Thymus (tissue), 11 donors: Measurements from ENCODE around the gene PRSS35. TPM values are rescaled to one million over a fixed set of nuclear protein-coding genes. Genes with fewer than 3 reads are reported as not detected.
"Not testable (repeated sequence)": the region's sequence is repeated elsewhere in the genome, so short reads cannot be mapped to it uniquely, and the experiment has no call there.

Experiments
- DNase-seq, 9 donors: peaks; one replicate each; pipeline ENCODE4 v3.0.0-alpha.2; 2013; ENCODE audit warnings: low spot score in 9 of 9, low read depth in 6 of 9, missing footprints in 1 of 9
- H3K27ac ChIP-seq, 2 donors: one replicate each; pipeline ENCODE4 v1.5.1; 2013; ENCODE audit warnings: control low read depth in 1 of 2, low read depth in 1 of 2, low read length in 1 of 2, mild to moderate bottlenecking in 1 of 2, moderate library complexity in 1 of 2
- H3K27me3 ChIP-seq, 2 donors: one replicate each; pipeline ENCODE4 v1.5.1; 2013; ENCODE audit warnings: low read length in 1 of 2; ENCODE audit not compliant: control insufficient read depth in 2 of 2, insufficient read depth in 1 of 2
- H3K36me3 ChIP-seq, 2 donors: one replicate each; pipeline ENCODE4 v1.5.1; 2013; ENCODE audit warnings: low read length in 1 of 2, mild to moderate bottlenecking in 1 of 2, moderate library complexity in 1 of 2; ENCODE audit not compliant: control insufficient read depth in 2 of 2, insufficient read depth in 2 of 2
- H3K4me1 ChIP-seq, 2 donors: one replicate each; pipeline ENCODE4 v1.5.1; 2013; ENCODE audit warnings: low read length in 2 of 2; ENCODE audit not compliant: control insufficient read depth in 2 of 2, insufficient read depth in 2 of 2
- H3K4me3 ChIP-seq, 2 donors: one replicate each; pipeline ENCODE4 v1.5.1; 2013; ENCODE audit warnings: low read length in 2 of 2, control low read depth in 1 of 2, mild to moderate bottlenecking in 1 of 2
- H3K9me3 ChIP-seq, 2 donors: one replicate each; pipeline ENCODE4 v1.5.1; 2013; ENCODE audit warnings: low read length in 1 of 2, mild to moderate bottlenecking in 1 of 2; ENCODE audit not compliant: control insufficient read depth in 2 of 2, insufficient read depth in 1 of 2
- WGBS: extraction: QIAGEN DNeasy Blood & Tissue Kit; methylation state at CpG from one replicate; pipeline ENCODE4 v1.1.7; 2013; 5-methylcytosine and 5-hydroxymethylcytosine counted together
- polyA plus RNA-seq: library from polyadenylated mRNA; stranded (reverse); fragments of 200-250 nt; gene quantifications from one replicate; pipeline ENCODE4 v1.2.3, GENCODE V29; 2013
- total RNA-seq: library from RNA; stranded (reverse); fragments of 120-200 nt; gene quantifications from one replicate; pipeline ENCODE4 v1.2.4, GENCODE V29; 2013
- donor health status: healthy.

Gene PRSS35
- total and polyA plus RNA-seq, 2 donors, result 0.68 to 1.7 TPM

DNA sequence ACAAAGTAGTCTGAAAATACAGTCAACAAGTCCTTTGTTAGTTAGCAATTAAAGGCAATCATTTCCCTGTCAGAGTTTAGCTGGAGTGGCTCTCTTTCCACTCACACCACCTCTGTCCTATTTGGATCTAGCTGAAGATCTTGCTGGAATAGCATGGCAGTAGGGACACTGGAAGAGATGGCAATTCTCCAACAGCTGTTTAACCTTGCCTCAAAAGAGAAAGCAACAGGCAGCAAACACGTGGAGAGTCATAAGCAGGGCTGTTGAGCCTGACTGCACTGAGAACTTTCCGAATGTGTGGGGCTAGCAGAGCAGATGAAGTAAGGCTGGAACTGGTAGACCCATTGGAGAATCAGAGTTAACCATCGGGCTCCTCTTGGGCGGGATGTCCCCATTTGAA, 38.0 kb upstream of the PRSS35 start:
- Histone ChIP-seq H3K27me3 (no peaks in the 10 kb centered on the region), H3K9me3 (no peaks in the 10 kb centered on the region), H3K4me3 (no peak overlapping the region), H3K27ac (no peak overlapping the region), H3K36me3 (no peaks in the 10 kb centered on the region), H3K4me1 (no peaks in the 10 kb centered on the region)
- 83% methylated on average over 4 of the region's 4 CpGs for WGBS
- no peak for DNase-seq

DNA sequence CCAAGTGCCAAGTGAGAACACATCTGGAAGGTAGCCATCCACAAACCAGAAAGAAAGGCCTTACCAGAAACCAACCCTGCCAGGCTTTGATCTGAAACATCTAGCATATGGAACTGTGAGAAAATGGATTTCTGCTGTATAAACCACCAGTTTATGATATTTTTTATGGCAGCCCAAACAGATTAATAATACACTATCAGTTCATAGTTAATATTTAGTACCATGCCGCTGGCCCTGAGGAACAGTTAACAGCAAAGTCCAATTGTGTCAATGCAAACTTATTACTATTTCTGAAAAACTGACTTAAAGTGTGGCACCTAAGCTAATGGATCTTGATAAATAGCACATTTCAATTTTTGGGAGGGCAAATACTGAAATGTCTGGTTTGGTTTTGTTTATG, 35.4 kb upstream of the PRSS35 start:
- Histone ChIP-seq H3K36me3 (no peaks in the 10 kb centered on the region), H3K27ac (no peak overlapping the region), H3K9me3 (no peaks in the 10 kb centered on the region), H3K4me1 (no peaks in the 10 kb centered on the region), H3K4me3 (no peak overlapping the region), H3K27me3 (no peaks in the 10 kb centered on the region)
- WGBS, result 97% methylated on average over 1 of the region's 1 CpG
- no peak for DNase-seq

DNA sequence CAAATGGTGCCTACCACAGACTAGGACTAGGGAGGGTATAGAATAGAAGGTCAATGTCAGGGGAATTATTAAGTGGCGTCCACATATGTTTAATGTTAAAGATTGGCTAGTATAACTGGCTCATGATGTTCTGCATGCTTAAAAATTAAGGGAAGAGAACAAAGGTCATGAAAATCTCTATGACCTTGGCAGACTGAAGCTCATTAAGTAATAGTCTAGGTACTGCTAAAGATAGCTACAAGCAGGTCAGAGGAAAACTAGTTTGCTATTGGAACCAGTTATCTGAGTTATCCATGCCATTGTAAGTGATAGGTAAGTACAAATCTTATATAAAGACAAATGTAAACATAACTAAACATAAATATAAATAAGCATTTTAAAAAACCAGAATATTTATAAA, 32.9 kb upstream of the PRSS35 start:
- no peaks in the 10 kb centered on the region for H3K9me3 ChIP-seq

DNA sequence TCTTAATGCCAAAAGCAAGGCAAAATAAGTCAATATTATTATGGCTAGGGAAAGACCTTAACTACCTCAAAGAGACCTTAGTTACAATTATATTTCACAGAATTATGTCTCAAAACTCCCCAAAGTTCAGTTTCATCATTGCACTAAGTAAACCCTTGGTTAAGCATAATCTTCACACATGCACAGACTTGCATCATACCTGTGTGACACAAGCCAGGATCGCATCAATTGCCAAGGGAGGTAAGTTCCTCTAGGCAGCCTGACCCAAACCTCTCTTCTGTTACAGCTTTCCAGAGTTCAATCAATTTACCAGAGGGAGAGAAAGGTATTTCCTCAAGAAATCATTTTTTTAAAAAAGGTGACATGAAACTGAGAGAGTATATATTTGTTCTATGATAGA, 31.9 kb upstream of the PRSS35 start:
- no peaks in the 10 kb centered on the region for H3K27me3 ChIP-seq
- no peak overlapping the region for H3K4me3 ChIP-seq
- whole genome bisulfite sequencing, result 90% methylated on average over 1 of the region's 1 CpG
- no peaks in the 10 kb centered on the region for H3K36me3 ChIP-seq
- DNase-seq, result no peak
- no peaks in the 10 kb centered on the region for H3K9me3 ChIP-seq
- H3K27ac ChIP-seq, result no peak overlapping the region
- H3K4me1 ChIP-seq, result no peaks in the 10 kb centered on the region

More for the DNA sequence above, 32.9 kb upstream of the PRSS35 start:
- 94% methylated on average over 1 of the region's 1 CpG for WGBS
- DNase-seq, result no peak
- H3K4me1 ChIP-seq, result no peaks in the 10 kb centered on the region
- no peak overlapping the region for H3K27ac ChIP-seq
- no peaks in the 10 kb centered on the region for H3K27me3 ChIP-seq
- H3K4me3 ChIP-seq, result no peak overlapping the region
- no peaks in the 10 kb centered on the region for H3K36me3 ChIP-seq

DNA sequence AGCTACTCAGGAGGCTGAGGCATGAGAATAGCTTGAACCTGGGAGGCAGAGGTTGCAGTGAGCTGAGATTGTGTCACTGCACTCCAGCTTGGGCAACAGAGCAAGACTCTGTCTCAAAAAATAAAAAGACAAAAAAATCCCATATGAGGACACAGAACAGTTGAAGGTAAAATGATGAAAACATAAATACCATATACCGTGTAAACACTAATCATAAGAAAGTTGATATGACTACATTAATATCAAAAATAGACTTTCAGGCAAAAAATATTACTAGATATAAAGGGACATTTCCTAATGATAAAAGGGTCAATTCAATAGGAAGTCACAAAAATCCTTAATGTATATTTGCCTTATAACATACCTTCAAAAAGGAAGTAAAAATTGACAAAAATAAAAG, 30.4 kb upstream of the PRSS35 start:
- H3K36me3 ChIP-seq, H3K9me3 ChIP-seq, H3K27me3 ChIP-seq, H3K4me3 ChIP-seq, DNase-seq, H3K4me1 ChIP-seq, H3K27ac ChIP-seq: not testable (repeated sequence)
- 96% methylated on average over 1 of the region's 1 CpG for WGBS

DNA sequence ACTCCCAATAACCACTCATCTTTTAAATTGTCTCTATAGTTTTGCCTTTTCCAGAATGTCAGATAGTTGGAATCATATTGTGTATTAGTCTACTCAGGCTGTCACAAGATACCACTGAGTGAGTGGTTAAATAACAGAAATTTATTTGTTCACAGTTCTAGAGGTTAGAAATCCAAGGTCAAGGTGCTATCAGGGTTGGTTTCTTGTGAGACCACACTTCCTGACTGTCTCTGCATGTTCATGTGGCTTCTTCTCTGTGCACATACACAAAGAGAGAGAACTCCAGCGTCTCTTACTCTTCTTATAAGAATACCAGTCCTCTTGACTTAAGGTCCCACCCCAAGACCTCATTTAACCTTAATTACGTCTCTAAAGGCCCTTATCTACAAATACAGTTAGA, 23.9 kb upstream of the PRSS35 start:
- WGBS, result 74% methylated on average over 2 of the region's 2 CpGs
- H3K27ac ChIP-seq, result no peak overlapping the region
- no peaks in the 10 kb centered on the region for H3K27me3 ChIP-seq
- H3K9me3 ChIP-seq, result no peaks in the 10 kb centered on the region
- no peaks in the 10 kb centered on the region for H3K4me1 ChIP-seq
- no peak for DNase-seq
- H3K4me3 ChIP-seq, result no peak overlapping the region
- no peaks in the 10 kb centered on the region for H3K36me3 ChIP-seq

DNA sequence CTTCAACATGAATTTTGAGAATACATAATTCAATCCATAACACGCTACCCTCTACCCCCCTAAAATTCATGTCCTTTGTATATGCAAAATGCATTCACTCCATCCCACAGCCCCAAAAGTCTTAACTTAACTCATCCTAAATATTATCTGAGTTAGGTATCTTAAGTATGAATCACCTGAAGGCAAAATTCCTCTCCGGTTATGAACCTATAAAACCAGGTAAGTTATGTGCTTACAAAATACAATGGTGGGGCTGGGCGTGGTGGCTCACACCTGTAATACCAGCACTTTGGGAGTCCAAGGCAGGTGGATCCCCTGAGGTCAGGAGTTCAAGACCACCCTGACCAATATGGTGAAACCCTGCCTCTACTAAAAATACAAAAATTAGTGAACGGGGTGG, 23.5 kb upstream of the PRSS35 start:
- Histone ChIP-seq H3K4me1 (no peaks in the 10 kb centered on the region), H3K36me3 (no peaks in the 10 kb centered on the region), H3K9me3 (no peaks in the 10 kb centered on the region), H3K4me3 (no peak overlapping the region), H3K27ac (no peak overlapping the region), H3K27me3 (no peaks in the 10 kb centered on the region)
- DNase-seq, result no peak
- WGBS, result 97% methylated on average over 4 of the region's 4 CpGs

DNA sequence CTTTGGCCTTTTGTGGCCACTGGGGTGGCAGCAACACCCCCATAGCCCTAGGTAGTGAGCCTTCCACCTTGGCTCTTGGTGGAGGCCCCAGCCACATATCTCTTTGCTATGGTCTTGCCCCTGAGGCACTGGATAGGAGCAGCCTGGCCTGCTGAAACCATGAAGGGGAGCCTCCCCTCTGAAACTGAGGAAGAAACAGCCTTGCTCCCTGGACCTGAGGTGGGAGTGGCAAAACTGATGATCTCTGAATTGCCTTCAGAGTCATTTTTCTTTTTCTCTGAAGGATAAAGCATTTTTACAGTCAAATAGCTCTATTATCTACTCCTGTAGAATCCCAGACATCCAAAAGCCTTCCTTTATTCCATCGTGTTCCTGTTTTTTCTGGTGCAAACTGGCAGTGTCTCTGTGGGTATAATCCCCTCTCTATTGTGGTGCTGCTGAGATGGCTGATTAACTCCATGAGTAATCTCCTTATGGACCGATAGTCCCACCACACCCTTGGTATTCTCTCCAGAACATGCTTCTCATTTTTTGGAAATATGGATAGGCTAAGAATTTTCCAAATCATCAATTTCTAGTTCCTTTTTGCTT, 22.0 kb upstream of the PRSS35 start:
- 96% methylated on average over 2 of the region's 2 CpGs for WGBS

DNA sequence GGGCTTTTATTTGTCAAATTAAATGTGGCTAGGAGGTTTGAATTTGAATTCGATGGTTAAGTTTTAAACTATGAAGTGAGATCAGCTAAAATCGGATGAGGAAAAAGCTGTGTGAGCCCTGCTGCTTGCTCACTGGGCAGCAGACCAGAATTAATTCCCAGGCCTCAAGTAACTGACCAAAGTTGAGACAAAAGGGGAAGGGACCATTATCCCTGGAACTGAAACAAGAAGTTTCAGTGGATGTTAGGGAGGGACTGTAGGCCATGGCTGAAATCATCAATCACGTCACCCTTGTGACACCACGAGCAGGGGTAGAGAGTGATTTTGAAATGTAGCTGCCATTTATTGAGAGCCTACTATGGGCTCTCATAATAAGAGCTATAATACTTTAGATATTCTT, 7.0 kb upstream of the PRSS35 start:
- H3K9me3 ChIP-seq, result no peaks in the 10 kb centered on the region
- no peak overlapping the region for H3K27ac ChIP-seq
- DNase-seq, result no peak
- 92% methylated on average over 4 of the region's 4 CpGs for WGBS
- H3K4me3 ChIP-seq, result no peak overlapping the region
- H3K4me1 ChIP-seq, result no peaks in the 10 kb centered on the region
- no peaks in the 10 kb centered on the region for H3K36me3 ChIP-seq
- no peaks in the 10 kb centered on the region for H3K27me3 ChIP-seq

More for the DNA sequence above, 22.0 kb upstream of the PRSS35 start:
- Histone ChIP-seq H3K9me3 (no peaks in the 10 kb centered on the region), H3K27ac (no peak overlapping the region), H3K4me1 (no peaks in the 10 kb centered on the region), H3K27me3 (no peaks in the 10 kb centered on the region), H3K36me3 (no peaks in the 10 kb centered on the region), H3K4me3 (no peak overlapping the region)
- DNase-seq, result no peak

DNA sequence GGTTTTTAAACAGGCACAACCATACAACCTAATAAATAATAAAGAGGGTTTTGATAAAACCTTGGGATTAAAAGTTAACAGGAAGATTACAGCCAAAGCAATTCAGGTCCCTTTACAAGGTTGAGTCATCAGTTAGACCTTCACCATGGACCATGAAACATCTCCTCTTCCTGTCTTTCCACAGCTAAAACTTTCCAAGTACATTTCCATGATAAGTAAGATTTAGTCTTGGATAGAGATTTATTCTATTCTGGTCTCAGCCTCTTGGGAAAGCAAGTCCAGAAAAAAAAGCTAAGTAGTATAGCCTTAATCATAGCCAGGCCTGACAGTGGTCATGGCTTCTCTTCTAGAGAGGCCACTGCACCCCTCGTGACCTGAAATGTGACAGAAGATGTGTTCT, 2.9 kb upstream of the PRSS35 start:
- H3K9me3 ChIP-seq, result no peaks in the 10 kb centered on the region
- H3K27me3 ChIP-seq, result peaks cover 13 to 22% of the 10 kb centered on the region in 2 donors
- DNase-seq, result no peak
- H3K27ac ChIP-seq, result no peak overlapping the region
- H3K4me3 ChIP-seq, result no peak overlapping the region
- no peaks in the 10 kb centered on the region for H3K4me1 ChIP-seq
- WGBS, result 94% methylated on average over 1 of the region's 1 CpG
- H3K36me3 ChIP-seq, result no peaks in the 10 kb centered on the region
